HCT116 (cell line): ENCODE data around the gene COTL1.

ENCODE experiments used
- CBX3 ChIP-seq: IDR thresholded peaks from 2 replicates; pipeline ENCODE4 v1.6.1; 2012; ENCODE audit warnings: low read depth
- CEBPB ChIP-seq: IDR thresholded peaks from 2 replicates; pipeline ENCODE4 v1.6.1; 2012; ENCODE audit warnings: low read depth
- EZH2 ChIP-seq: fragments of 200-600 bp; sonication (generic); IDR thresholded peaks from 2 replicates; pipeline ENCODE4 v1.6.1; 2017; ENCODE audit warnings: antibody characterized with exemption, mixed run types
- EZH2phosphoT487 ChIP-seq: fragments of 200-600 bp; IDR thresholded peaks from 2 replicates; pipeline ENCODE4 v1.6.1; 2018; ENCODE audit warnings: antibody characterized with exemption, borderline replicate concordance
- JUND ChIP-seq: IDR thresholded peaks from 2 replicates; pipeline ENCODE4 v1.6.1; 2012
- POLR2AphosphoS5 ChIP-seq: IDR thresholded peaks from 2 replicates; pipeline ENCODE4 v1.6.1; 2011; ENCODE audit warnings: mild to moderate bottlenecking, low read depth, low read length, moderate library complexity
- RAD21 ChIP-seq: IDR thresholded peaks from 2 replicates; pipeline ENCODE4 v1.6.1; 2012; ENCODE audit warnings: low read depth, mild to moderate bottlenecking
- SP1 ChIP-seq: IDR thresholded peaks from 2 replicates; pipeline ENCODE4 v1.6.1; 2012; ENCODE audit warnings: low read depth
- YY1 ChIP-seq: IDR thresholded peaks from 2 replicates; pipeline ENCODE4 v1.6.1; 2011; ENCODE audit warnings: low read length, low read depth, moderate library complexity, mild to moderate bottlenecking; ENCODE audit not compliant: insufficient replicate concordance; ENCODE audit errors: extremely low read depth
- TF ChIP-seq, protein P1 (sequence below), 3 experiments: fragments of 200-600 bp in 1 of 3; sonication (generic) in 1 of 3; IDR thresholded peaks in 2 of 3; conservative IDR thresholded peaks in 1 of 3; 2 replicates each; pipeline ENCODE4 v1.5.1; 2012 to 2017; ENCODE audit warnings: low read depth in 2 of 3, low read length in 2 of 3, antibody characterized with exemption in 1 of 3, borderline replicate concordance in 1 of 3, control low read depth in 1 of 3, mild to moderate bottlenecking in 1 of 3, mixed read lengths in 1 of 3, mixed run types in 1 of 3, moderate library complexity in 1 of 3; ENCODE audit not compliant: insufficient read depth in 1 of 3

DNA sequence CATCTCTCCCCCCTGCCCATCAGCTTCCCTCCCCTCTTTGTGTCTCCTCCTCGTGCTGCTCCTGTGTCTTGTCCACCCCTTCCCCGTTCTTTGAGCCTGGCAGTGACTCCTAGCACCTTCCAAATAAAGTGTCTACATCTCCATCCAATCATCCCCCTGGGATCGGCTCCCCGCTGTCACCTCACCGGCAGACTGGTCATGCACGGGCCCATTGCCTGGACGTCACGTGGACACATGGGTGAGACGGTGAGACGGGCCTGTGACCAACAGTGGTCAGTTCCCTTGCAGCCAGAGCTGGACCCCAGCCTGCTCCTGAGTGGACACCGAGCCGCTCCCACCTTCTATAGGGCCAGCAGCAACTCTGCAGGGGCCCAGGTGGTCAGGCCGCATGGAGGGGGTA lies 46.4 kb downstream of the COTL1 start:
- TF ChIP-seq, protein P1, sequence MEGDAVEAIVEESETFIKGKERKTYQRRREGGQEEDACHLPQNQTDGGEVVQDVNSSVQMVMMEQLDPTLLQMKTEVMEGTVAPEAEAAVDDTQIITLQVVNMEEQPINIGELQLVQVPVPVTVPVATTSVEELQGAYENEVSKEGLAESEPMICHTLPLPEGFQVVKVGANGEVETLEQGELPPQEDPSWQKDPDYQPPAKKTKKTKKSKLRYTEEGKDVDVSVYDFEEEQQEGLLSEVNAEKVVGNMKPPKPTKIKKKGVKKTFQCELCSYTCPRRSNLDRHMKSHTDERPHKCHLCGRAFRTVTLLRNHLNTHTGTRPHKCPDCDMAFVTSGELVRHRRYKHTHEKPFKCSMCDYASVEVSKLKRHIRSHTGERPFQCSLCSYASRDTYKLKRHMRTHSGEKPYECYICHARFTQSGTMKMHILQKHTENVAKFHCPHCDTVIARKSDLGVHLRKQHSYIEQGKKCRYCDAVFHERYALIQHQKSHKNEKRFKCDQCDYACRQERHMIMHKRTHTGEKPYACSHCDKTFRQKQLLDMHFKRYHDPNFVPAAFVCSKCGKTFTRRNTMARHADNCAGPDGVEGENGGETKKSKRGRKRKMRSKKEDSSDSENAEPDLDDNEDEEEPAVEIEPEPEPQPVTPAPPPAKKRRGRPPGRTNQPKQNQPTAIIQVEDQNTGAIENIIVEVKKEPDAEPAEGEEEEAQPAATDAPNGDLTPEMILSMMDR (IDR thresholded peaks at IDR 0.05 in 2 of 3, conservative IDR thresholded peaks at IDR 0.05 in 1 of 3; ENCODE audit: borderline replicate concordance in 1 of 3, insufficient read depth in 1 of 3, low read depth in 2 of 3, low read length in 2 of 3) = no peak
- no peak for TF ChIP-seq RAD21
- no peak for TF ChIP-seq EZH2
- no peak for TF ChIP-seq CBX3
- no peak for TF ChIP-seq JUND
- TF ChIP-seq YY1 = no peak
- TF ChIP-seq POLR2AphosphoS5 = no peak
- TF ChIP-seq SP1 = no peak
- no peak for TF ChIP-seq CEBPB
- no peak for TF ChIP-seq EZH2phosphoT487
